Esophagus squamous epithelium (tissue), 4 donors: Measurements from ENCODE around the gene IRS1.

Experiments
- CTCF ChIP-seq, 6 experiments: fragments of 450-650 bp in 4 of 6; fragments of 200-600 bp in 2 of 6; sonication (generic) in 2 of 6; IDR thresholded peaks; one replicate each; pipeline ENCODE4 v1.5.1; 2016 to 2019; ENCODE audit warnings: antibody characterized with exemption in 6 of 6, mild to moderate bottlenecking in 4 of 6, moderate library complexity in 4 of 6
- POLR2A ChIP-seq, 4 donors: fragments of 450-650 bp; IDR thresholded peaks; one replicate each; pipeline ENCODE4 v1.6.1; 2017; ENCODE audit warnings: antibody characterized with exemption in 4 of 4, mild to moderate bottlenecking in 4 of 4, moderate library complexity in 3 of 4

- no peak for TF ChIP-seq POLR2A (IDR thresholded peaks at IDR 0.05)
- TF ChIP-seq CTCF (IDR thresholded peaks at IDR 0.05) = no peak
These were observed 97.2 kb downstream of the IRS1 start for GRCh38 chr2:226702376-226702775.
